ENCODE measurements around the gene CORO2A.
A peak's percentile ranks its signal among the peaks of the same experiment; 100 is the strongest.

DNA sequence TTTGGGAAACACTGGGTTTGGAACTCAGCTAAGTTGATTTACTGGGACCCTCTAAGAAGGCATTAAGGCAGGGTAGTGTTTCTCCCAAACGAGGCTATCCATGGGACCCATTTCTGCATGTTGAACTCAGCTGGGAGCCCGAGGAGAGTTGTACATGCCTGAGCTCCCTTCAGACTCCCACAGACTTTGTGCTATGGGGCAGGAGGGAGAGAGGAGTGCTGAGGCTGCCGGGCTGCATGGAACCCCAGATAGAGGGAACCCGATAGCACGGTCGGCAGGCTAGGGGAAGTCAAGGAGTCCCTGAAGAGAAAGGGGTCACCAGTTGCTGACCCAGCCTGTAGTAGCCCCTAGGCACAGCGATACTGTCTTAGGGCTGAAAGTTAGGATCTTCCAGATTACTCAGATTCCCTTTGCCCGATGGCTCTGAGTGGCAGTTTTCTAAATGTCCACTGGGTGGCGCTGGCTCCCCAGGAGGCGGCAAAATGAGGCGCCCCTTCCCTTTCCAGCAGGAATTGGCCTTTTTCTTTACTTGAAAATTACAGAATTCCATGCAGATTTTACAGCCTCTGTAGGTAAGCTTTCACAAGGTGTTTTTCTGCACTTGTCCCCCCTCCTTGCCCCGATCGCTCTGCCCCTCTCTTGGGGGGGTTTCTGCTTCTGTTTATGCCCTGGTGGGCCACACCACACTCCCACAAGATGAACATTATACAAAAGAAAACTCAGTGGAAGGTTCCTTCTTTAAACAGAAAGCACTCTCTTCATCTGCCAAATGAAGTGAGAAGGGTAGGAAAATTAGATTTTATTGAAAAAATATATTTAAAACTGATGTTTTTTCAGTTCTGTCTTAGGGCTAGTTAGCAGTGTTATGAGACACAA, 118.1 kb downstream of the CORO2A start:
- TF ChIP-seq POLR2A (IDR thresholded peaks at IDR 0.05) (no peak), POLR2AphosphoS5 (IDR thresholded peaks at IDR 0.05) (peak; percentile 48)

All from prostate gland (tissue), 1 donor.